ENCODE measurements around the gene ST3GAL3. TPM values are rescaled to one million over a fixed set of nuclear protein-coding genes. Genes with fewer than 3 reads are reported as not detected.

ST3GAL3 gene
- total and polyA plus RNA-seq, 2 experiments from 2014 or later, result 4.5 to 7.0 TPM

GRCh38 chr1:43913666-43914360, 206.5 kb downstream of the ST3GAL3 start:
- Mint-ChIP-seq H3K9me3 (no peaks in the 10 kb centered on the region), H3K27ac (no peak overlapping the region; the same call in 1 of the 2 replicates), H3K4me1 (peaks cover 33% of the 10 kb centered on the region), H3K36me3 (ENCODE audit: low read depth) (no peaks in the 10 kb centered on the region), H3K4me3 (peak overlapping the region; percentile 28; the same call in 1 of the 3 replicates), H3K27me3 (ENCODE audit: insufficient read depth, low read depth, poor library complexity) (peaks cover 6% of the 10 kb centered on the region)
- no peaks in the 10 kb centered on the region for H3K36me3 ChIP-seq (ENCODE audit: insufficient read depth)
- TF ChIP-seq REST (IDR thresholded peaks at IDR 0.05; ENCODE audit: unreplicated experiment) (no peak), CREB1 (CRISPR knock-in tag; IDR thresholded peaks at IDR 0.05; ENCODE audit: low read depth) (no peak), CTCF (conservative IDR thresholded peaks at IDR 0.05; ENCODE audit: low read depth in 2 of 2) (no peak), EZH2 (IDR thresholded peaks at IDR 0.05; ENCODE audit: low read depth, unreplicated experiment) (no peak), EZH2phosphoT487 (IDR thresholded peaks at IDR 0.05; ENCODE audit: unreplicated experiment) (no peak), ZNF114 (CRISPR knock-in tag; IDR thresholded peaks at IDR 0.05) (no peak)
- peaks cover 22% of the 10 kb centered on the region for H3K4me1 ChIP-seq (ENCODE audit: insufficient read depth)
- no peak overlapping the region for H3K4me3 ChIP-seq
- H3K79me2 ChIP-seq (replicated peaks; ENCODE audit: insufficient read depth), result no peaks in the 10 kb centered on the region
- H3K27me3 ChIP-seq (ENCODE audit: insufficient read depth), result no peaks in the 10 kb centered on the region
- H3K4me2 ChIP-seq, result 0 out of 2 replicates have a peak overlapping the region, but pooled peaks have one; percentile 38
- H3F3A ChIP-seq (replicated peaks; ENCODE audit: low read depth), result no peaks in the 10 kb centered on the region
- H3K9me2 ChIP-seq (ENCODE audit: insufficient read depth), result peaks cover 5% of the 10 kb centered on the region; the same call in 1 of the 2 replicates
- no peaks in the 10 kb centered on the region for H4K20me1 ChIP-seq (replicated peaks; ENCODE audit: insufficient read depth)
- H3K27ac ChIP-seq (ENCODE audit: low read depth), result peak overlapping the region; percentile 55; the same call in 1 of the 2 replicates
- DNase-seq (ENCODE audit: low spot score) (no peak), ATAC-seq (peak; percentile 22)
- H2AFZ ChIP-seq, result peak overlapping the region; percentile 14; the same call in 1 of the 2 replicates

Data from GM23338 (cell line).